Measurements from ENCODE around the gene CDH9. TPM values are rescaled to one million over a fixed set of nuclear protein-coding genes. Genes with fewer than 3 reads are reported as not detected.

CDH9 gene
- total RNA-seq, 4 donors from 2014 or later: not detected

GRCh38 chr5:27008604-27009539 lies 29.5 kb downstream of the CDH9 start:
- no peak overlapping the region for H3K4me3 ChIP-seq (ENCODE audit: low read depth, poor library complexity, severe bottlenecking)
- no peak for DNase-seq (ENCODE audit: low spot score in 2 of 2)
- WGBS, 2 donors: 82 to 87% methylated on average over 3 of the region's 3 CpGs
- TF ChIP-seq POLR2A (IDR thresholded peaks at IDR 0.05) (no peak), CTCF (IDR thresholded peaks at IDR 0.05) (no peak)
- intact Hi-C loops (cut with DNase I; ENCODE audit: low total_unique reads): no loop called here

- no peak overlapping the region for H3K4me3 ChIP-seq (ENCODE audit: low read depth, poor library complexity, severe bottlenecking)
- no peak for DNase-seq (ENCODE audit: low spot score in 2 of 2)
- intact Hi-C loops (cut with DNase I; ENCODE audit: low total_unique reads): no loop called here
- no peak for TF ChIP-seq CTCF (IDR thresholded peaks at IDR 0.05)
- TF ChIP-seq POLR2A (IDR thresholded peaks at IDR 0.05): no peak
Observed at GRCh38 chr5:27007121-27007520, 31.3 kb downstream of the CDH9 start.

- H3K4me3 ChIP-seq (ENCODE audit: low read depth, poor library complexity, severe bottlenecking): no peak overlapping the region
- 53 to 55% methylated on average over 1 of the region's 1 CpG for WGBS, 2 donors
- DNase-seq (ENCODE audit: low spot score in 2 of 2): no peak
- intact Hi-C loops (cut with DNase I; ENCODE audit: low total_unique reads): no loop called here
- TF ChIP-seq CTCF (IDR thresholded peaks at IDR 0.05): no peak
- no peak for TF ChIP-seq POLR2A (IDR thresholded peaks at IDR 0.05)
Observed at GRCh38 chr5:26986985-26987384, 51.4 kb downstream of the CDH9 start.

- DNase-seq (ENCODE audit: low spot score in 2 of 2): no peak
- no peak for TF ChIP-seq CTCF (IDR thresholded peaks at IDR 0.05)
- no peak for TF ChIP-seq POLR2A (IDR thresholded peaks at IDR 0.05)
- H3K4me3 ChIP-seq (ENCODE audit: low read depth, poor library complexity, severe bottlenecking): no peak overlapping the region
- 64 to 67% methylated on average over 3 of the region's 3 CpGs for WGBS, 2 donors
- intact Hi-C loops (cut with DNase I; ENCODE audit: low total_unique reads): no loop called here
Observed at GRCh38 chr5:26981750-26982149, 56.6 kb downstream of the CDH9 start.

GRCh38 chr5:26959290-26959689 lies 79.1 kb downstream of the CDH9 start:
- no peak overlapping the region for H3K4me3 ChIP-seq (ENCODE audit: low read depth, poor library complexity, severe bottlenecking)
- intact Hi-C loops (cut with DNase I; ENCODE audit: low total_unique reads): no loop called here
- no peak for DNase-seq (ENCODE audit: low spot score in 2 of 2)
- WGBS, 2 donors: 73 to 81% methylated on average over 1 of the region's 1 CpG
- no peak for TF ChIP-seq POLR2A (IDR thresholded peaks at IDR 0.05)
- TF ChIP-seq CTCF (IDR thresholded peaks at IDR 0.05): no peak
